HG03103 (cell line): ENCODE data around the gene MYZAP.
A peak's percentile ranks its signal among the peaks of the same experiment; 100 is the strongest.

Experiments used
- ATAC-seq: cut with Tn5 transposase; IDR thresholded peaks from one replicate; pipeline ENCODE4 v1.9.1; 2021; ENCODE audit warnings: low read depth; ENCODE audit not compliant: unreplicated experiment

The MYZAP gene

DNA sequence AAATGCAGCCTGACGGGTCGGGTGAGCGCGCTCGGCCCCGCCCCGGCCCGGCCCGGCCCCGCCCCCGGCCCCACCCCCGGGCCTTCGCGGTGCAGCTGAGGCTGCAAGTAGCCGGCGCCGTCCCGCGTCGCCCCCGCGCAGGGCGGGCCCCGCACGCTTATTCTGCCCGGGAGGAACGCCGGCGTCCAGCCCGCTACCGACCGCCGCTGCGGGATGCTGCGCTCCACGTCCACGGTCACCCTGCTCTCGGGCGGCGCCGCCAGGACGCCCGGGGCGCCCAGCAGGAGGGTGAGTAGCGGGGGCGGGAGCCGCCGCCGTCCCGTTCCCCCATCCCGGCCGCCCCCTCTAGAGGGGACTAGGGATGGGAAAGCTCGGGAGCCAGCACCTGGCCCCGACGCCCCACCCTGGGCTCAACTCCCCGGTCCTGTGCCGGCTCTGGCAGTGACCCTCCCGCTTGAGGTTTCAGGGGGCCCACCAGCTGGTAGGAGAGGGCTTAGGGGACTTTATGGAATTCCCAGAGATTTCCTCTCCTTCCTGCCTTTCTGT is at the start of gene MYZAP:
MYZAP (plus strand) TSS at position 83 of the 546 bp plus-strand sequence; CDS start at position 214, 131 bp downstream.
- ATAC-seq = no peak

- ATAC-seq = no peak
Observed at GRCh38 chr15:57542505-57542817, 49.2 kb upstream of the MYZAP start.

GRCh38 chr15:57544848-57545480 is 46.7 kb upstream of the MYZAP start:
- ATAC-seq = no peak

DNA sequence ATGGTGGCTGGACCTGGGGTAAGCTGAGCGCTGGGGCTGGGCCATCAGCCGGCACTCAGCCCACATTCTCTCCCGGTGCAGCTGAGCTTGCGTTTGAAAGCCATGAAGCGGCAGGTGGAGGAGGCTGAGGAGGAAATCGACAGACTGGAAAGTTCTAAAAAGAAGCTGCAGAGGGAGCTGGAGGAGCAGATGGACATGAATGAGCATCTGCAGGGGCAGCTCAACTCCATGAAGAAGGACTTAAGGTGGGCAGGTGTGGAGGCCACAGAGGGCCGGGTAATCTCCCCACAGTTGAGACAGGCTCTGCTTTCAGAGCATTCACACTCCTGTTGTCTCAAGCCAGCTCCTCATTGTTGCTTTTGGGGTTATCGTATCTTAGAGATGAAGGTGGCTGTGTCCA is 45.7 kb upstream of the MYZAP start:
- no peak for ATAC-seq

DNA sequence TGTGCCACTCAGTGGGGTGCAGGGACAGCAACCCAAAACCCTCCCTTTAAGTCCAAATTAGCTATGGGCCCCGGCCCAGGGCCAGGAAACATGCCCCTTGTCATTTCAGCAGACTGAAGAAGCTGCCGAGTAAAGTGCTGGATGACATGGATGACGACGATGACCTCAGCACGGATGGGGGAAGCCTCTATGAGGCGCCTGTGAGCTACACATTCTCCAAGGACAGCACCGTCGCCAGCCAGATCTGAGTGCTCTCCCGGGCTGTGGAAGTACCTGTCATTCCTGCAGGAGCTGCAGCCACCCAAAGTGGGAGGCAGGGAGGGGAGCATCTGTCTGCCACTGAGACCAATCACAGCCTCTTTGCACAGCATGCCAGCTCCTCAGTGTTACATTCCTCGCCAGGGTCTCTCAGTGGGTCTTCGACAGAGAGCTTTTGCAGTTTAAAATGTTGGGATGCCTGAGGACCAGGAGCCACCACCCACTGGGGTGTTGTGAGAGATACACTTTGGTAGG is 44.4 kb upstream of the MYZAP start:
- no peak for ATAC-seq

DNA sequence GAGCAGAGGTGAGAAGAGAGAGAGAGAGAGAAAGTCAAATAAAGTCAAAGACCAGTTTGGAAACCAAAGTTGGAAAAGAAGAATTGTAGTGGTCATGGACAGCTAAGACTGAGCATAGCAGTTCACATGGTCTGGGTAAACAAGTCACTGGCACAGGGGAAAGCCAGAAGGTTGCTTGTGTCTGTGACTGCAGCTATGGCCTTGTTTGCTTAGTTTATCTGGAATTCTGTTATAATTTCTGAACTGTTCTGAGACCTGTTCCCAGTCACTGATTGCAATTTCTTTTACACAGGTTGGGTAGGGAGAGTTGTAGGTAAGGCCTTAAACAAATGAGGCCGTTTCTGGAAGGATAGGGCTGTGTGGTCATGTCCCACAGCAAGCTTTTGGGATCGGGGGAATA is 43.4 kb upstream of the MYZAP start:
- ATAC-seq = no peak

DNA sequence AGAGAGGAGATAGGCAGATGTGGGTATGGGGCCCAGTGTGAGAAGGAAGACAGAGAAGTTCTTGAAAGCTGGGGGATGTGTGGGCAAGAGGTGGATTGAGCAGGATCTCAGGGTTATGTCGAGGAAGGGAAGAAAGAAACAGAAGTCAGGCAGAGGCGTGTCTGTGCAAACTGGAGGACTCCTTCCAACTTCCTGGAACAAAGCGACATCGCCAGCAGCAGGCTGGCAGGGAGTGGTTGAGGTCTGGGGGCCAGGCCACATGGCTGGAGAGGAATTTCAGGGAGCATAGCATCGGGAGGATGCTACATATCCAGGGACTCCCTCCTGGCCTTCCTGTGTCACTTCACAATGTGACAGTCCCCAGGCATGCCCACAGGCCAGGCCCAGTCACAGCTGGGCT is 42.9 kb upstream of the MYZAP start:
- ATAC-seq = no peak

GRCh38 chr15:57549935-57550334 is 41.8 kb upstream of the MYZAP start:
- ATAC-seq = no peak

- ATAC-seq = no peak
Observed at GRCh38 chr15:57550640-57551039, 41.1 kb upstream of the MYZAP start.

DNA sequence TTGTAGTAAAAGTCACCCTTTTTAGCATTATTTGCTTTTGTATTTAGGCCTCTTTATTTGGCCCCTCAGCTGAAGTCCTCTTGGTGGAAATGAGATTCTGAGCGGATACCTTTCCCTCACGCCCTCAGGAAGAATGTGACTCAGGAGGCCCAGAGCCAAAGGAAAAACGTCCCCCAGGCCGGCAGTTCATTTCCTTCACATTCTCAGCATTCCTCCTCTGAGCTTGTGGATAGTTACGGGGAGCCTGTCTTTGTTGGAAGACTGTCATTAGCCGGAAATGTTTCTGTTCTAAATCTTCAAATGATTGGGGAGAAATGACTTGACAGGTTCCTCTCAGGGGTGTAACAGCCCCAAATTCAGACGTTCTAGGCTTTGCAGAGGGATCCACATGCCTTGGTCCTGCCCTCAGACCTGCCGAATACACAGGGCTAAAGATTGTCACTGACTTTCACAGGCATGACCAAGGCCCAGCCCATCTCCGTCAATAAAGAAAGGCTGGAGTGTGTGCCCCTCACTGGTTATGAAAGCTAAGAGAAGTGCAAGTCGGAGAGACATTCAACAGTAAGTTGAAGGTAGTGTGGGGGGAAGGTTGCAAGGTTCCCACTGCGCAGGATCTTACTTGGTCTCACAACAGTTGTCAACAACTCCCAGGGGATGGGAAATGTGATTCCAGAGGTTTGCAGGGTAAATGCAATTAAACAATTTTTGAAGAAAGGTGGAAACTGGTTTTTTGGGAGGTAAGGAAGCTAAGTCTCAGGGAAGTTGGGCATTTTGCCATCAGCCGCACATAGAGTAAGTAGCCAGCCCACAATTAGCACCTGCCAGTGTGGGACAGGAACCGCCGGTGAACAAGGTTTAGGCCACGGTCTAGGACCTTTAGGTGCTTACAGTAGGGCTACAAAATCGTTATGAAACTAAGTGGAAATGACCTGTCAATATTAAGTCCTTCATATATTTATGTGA is 39.7 kb upstream of the MYZAP start:
- ATAC-seq = no peak

- no peak for ATAC-seq
Observed at GRCh38 chr15:57552678-57553334, 38.9 kb upstream of the MYZAP start.

- ATAC-seq = no peak
Observed at GRCh38 chr15:57553526-57553925, 38.2 kb upstream of the MYZAP start.

GRCh38 chr15:57554063-57554811 is 37.5 kb upstream of the MYZAP start:
- ATAC-seq = no peak

DNA sequence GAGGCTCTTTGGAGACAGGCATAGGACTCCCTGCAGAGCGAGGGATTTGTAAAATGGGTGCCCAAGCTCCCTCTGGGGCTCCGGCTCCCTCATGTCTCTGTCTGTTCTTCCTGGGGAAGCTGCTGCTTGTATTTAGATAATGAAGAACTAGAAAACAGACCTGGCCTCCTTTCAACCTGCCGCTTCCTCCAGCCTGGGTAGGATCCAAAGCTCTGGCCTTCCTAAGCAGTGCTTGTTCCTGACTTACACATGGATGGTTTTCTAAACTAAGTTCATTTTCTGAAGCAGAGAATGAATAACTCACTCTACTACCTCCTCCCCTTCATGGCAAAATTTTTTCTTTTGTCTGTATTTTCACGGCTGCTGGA is 36.9 kb upstream of the MYZAP start:
- no peak for ATAC-seq

GRCh38 chr15:57555270-57555669 is 36.4 kb upstream of the MYZAP start:
- no peak for ATAC-seq

- no peak for ATAC-seq
Observed at GRCh38 chr15:57556040-57556439, 35.7 kb upstream of the MYZAP start.

DNA sequence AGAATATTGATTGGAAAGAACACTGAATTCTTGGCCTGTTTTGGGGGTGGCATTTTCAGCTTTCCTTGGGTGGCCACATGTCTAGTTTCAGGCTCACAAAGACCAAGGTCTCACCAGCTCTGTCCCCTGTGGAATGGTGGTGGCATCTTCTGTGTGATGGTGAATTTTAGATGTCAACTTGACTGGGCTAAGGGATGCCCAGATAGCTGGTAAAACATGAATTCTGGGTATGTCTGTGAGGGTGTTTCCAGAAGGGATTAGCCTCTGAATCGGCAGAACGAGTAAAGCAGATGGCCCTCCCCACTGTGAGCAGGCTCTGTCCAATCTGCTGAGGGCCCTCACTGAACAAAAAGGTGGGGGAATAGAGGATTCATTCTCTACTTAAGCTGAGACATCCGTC is 34.4 kb upstream of the MYZAP start:
- ATAC-seq = no peak

- ATAC-seq = no peak
Observed at GRCh38 chr15:57557810-57558209, 33.9 kb upstream of the MYZAP start.

DNA sequence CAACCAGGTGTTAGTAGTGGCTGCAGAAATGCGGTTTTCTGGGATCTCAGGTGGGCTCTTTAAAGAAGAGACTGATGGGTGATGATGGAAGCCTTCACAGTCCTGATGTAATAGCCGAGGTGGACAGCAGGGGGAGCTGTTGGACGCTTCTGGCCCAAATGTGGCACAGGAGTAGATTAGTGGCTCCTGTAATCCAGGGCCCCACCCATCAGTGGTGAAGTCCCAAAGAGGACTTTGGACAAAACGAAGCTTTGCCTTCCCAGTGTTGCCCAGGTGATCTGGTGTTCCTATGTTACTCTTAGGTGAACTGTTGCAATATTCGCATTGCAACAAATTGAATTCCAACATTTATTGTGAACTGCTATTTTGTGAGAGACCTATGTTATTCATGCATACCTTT is 31.8 kb upstream of the MYZAP start:
- ATAC-seq = no peak

- ATAC-seq = peak; percentile 78
Observed at GRCh38 chr15:57561041-57561711, 30.5 kb upstream of the MYZAP start.
